ENCODE measurements around the gene CDH5. TPM values are rescaled to one million over a fixed set of nuclear protein-coding genes. Genes with fewer than 3 reads are reported as not detected.

Gene CDH5
- total and polyA plus RNA-seq, 2 experiments from 2014 or later = not detected

DNA sequence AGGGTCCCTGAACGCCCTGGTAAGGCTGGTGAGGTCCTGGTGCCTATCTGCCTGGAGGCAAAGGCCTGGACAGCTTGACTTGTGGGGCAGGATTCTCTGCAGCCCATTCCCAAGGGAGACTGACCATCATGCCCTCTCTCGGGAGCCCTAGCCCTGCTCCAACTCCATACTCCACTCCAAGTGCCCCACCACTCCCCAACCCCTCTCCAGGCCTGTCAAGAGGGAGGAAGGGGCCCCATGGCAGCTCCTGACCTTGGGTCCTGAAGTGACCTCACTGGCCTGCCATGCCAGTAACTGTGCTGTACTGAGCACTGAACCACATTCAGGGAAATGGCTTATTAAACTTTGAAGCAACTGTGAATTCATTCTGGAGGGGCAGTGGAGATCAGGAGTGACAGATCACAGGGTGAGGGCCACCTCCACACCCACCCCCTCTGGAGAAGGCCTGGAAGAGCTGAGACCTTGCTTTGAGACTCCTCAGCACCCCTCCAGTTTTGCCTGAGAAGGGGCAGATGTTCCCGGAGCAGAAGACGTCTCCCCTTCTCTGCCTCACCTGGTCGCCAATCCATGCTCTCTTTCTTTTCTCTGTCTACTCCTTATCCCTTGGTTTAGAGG lies 37.1 kb downstream of the CDH5 start:
- TF ChIP-seq EZH2phosphoT487 (IDR thresholded peaks at IDR 0.05; ENCODE audit: insufficient read depth, low read depth) = no peak
- no peak for TF ChIP-seq EZH2 (IDR thresholded peaks at IDR 0.05; ENCODE audit: insufficient read depth, poor library complexity, severe bottlenecking)
- no peak overlapping the region for H3K4me3 ChIP-seq
- no peak overlapping the region for H2AFZ ChIP-seq
- peaks cover 7% of the 10 kb centered on the region for H3K4me1 ChIP-seq (ENCODE audit: insufficient read depth)
- H3K9me3 ChIP-seq (ENCODE audit: low read depth) = no peaks in the 10 kb centered on the region
- H3K27me3 ChIP-seq (replicated peaks; ENCODE audit: insufficient read depth) = peaks cover 10% of the 10 kb centered on the region
- no peak overlapping the region for H3K9ac ChIP-seq
- no peak overlapping the region for H3K27ac ChIP-seq
- in situ Hi-C loops (cut with MboI) = loop anchor here (10.0 to 25.0 kb wide), 2 partner anchors 81 to 459 kb away; no protein-coding TSS in a partner anchor
- H3F3A ChIP-seq (ENCODE audit: insufficient read depth) = peaks cover 11% of the 10 kb centered on the region
- no peaks in the 10 kb centered on the region for H3K9me2 ChIP-seq (ENCODE audit: insufficient read depth)
- no peaks in the 10 kb centered on the region for H4K20me1 ChIP-seq (ENCODE audit: insufficient read depth)
- H3K79me2 ChIP-seq (ENCODE audit: insufficient read depth) = no peaks in the 10 kb centered on the region
- no peak for DNase-seq
- WGBS, 2 experiments (ENCODE audit: low coverage in 1 of 2, low lambda C conversion rate in 2 of 2, missing lambda C conversion rate in 2 of 2) = 51 to 58% methylated on average over 5 of the region's 5 CpGs
- H3K36me3 ChIP-seq (ENCODE audit: low read depth) = no peaks in the 10 kb centered on the region
- H3K4me2 ChIP-seq (ENCODE audit: unreplicated experiment) = no peak overlapping the region

DNA sequence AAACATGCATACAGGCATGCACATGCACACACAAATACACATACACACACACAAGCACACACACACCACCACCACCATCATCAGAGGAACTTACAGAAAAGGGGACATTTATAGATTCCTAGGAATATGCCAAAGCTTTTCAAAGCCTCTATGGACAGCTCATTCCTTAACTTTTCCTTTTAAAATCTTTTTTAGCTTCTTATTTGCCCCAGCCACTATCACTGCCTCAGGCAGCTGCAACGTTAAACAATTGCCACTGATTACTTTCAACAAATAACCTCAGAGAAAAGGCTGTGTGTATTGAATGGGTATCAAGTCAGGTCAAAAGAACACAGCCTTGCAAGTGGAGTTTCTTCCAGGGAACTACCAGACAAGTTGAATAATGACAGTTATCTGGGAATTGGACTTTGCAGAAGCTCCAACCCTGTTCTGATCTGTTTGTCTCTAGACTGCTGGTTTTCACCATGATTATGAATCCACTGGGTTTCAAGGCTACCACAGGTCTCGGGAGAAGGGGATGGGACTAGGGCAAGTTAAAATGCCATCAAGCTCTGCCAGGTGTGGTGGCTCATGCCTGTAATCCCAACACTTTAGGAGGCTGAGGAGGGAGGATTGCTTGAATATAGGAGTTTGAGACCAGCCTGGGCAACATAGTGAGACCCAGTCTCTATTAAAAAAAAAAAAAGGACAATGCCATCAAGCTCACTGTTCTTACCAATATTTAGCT lies 38.7 kb downstream of the CDH5 start:
- Histone ChIP-seq H3K27ac (no peak overlapping the region), H3K4me2 (ENCODE audit: unreplicated experiment) (no peak overlapping the region), H3K9ac (no peak overlapping the region), H3K4me1 (ENCODE audit: insufficient read depth) (peaks cover 20% of the 10 kb centered on the region), H2AFZ (no peak overlapping the region), H3K36me3 (ENCODE audit: low read depth) (no peaks in the 10 kb centered on the region), H3K9me3 (ENCODE audit: low read depth) (no peaks in the 10 kb centered on the region), H3K27me3 (replicated peaks; ENCODE audit: insufficient read depth) (peaks cover 10% of the 10 kb centered on the region), H3K79me2 (ENCODE audit: insufficient read depth) (no peaks in the 10 kb centered on the region), H3K9me2 (ENCODE audit: insufficient read depth) (no peaks in the 10 kb centered on the region), H3K4me3 (no peak overlapping the region), H3F3A (ENCODE audit: insufficient read depth) (peaks cover 22% of the 10 kb centered on the region), H4K20me1 (ENCODE audit: insufficient read depth) (no peaks in the 10 kb centered on the region)
- TF ChIP-seq EZH2phosphoT487 (IDR thresholded peaks at IDR 0.05; ENCODE audit: insufficient read depth, low read depth) = no peak
- no peak for TF ChIP-seq EZH2 (IDR thresholded peaks at IDR 0.05; ENCODE audit: insufficient read depth, poor library complexity, severe bottlenecking)
- 57 to 64% methylated on average over 2 of the region's 2 CpGs for WGBS, 2 experiments (ENCODE audit: low coverage in 1 of 2, low lambda C conversion rate in 2 of 2, missing lambda C conversion rate in 2 of 2)
- in situ Hi-C loops (cut with MboI) = loop anchor here (10.0 to 25.0 kb wide), 2 partner anchors 80 to 457 kb away; no protein-coding TSS in a partner anchor
- no peak for DNase-seq

GRCh38 chr16:66406534-66407221 lies 40.2 kb downstream of the CDH5 start:
- Histone ChIP-seq H3K4me2 (ENCODE audit: unreplicated experiment) (peak overlapping the region; percentile 98), H3F3A (ENCODE audit: insufficient read depth) (peaks cover 22% of the 10 kb centered on the region), H3K9me3 (ENCODE audit: low read depth) (no peaks in the 10 kb centered on the region), H3K27ac (no peak overlapping the region), H3K9ac (peak overlapping the region; percentile 35; the same call in 1 of the 2 replicates), H3K79me2 (ENCODE audit: insufficient read depth) (no peaks in the 10 kb centered on the region), H3K36me3 (ENCODE audit: low read depth) (no peaks in the 10 kb centered on the region), H3K4me3 (peak overlapping the region; percentile 78), H3K4me1 (ENCODE audit: insufficient read depth) (peaks cover 20% of the 10 kb centered on the region), H3K27me3 (replicated peaks; ENCODE audit: insufficient read depth) (peaks cover 10% of the 10 kb centered on the region), H3K9me2 (ENCODE audit: insufficient read depth) (no peaks in the 10 kb centered on the region), H4K20me1 (ENCODE audit: insufficient read depth) (no peaks in the 10 kb centered on the region), H2AFZ (peak overlapping the region; percentile 91)
- TF ChIP-seq EZH2 (IDR thresholded peaks at IDR 0.05; ENCODE audit: insufficient read depth, poor library complexity, severe bottlenecking) = no peak
- TF ChIP-seq EZH2phosphoT487 (IDR thresholded peaks at IDR 0.05; ENCODE audit: insufficient read depth, low read depth) = no peak
- peak; percentile 89 for DNase-seq
- 1% methylated on average over 35 of the region's 35 CpGs for WGBS, 2 experiments (ENCODE audit: low coverage in 1 of 2, low lambda C conversion rate in 2 of 2, missing lambda C conversion rate in 2 of 2)
- in situ Hi-C loops (cut with MboI) = loop anchor here (10.0 to 25.0 kb wide), 2 partner anchors 78 to 456 kb away; no protein-coding TSS in a partner anchor
